HCT116 (cell line): ENCODE results near the gene FOXP1. TPM values are rescaled to one million over a fixed set of nuclear protein-coding genes. Genes with fewer than 3 reads are reported as not detected.

Experiments used
- ATAC-seq: fragments of 200-7000 bp; cut with Tn5 transposase; 2 replicates; pipeline ENCODE4 v1.9.1; 2020; ENCODE audit warnings: mild to moderate bottlenecking, moderate library complexity
- BruUV-seq: library from RNA; stranded (reverse); fragments of 400-500 nt; replicated peaks from 2 replicates; lab custom pipeline; 2021; lab: Mats Ljungman, UMichigan
- CTCF ChIA-PET: fragments of 300-600 bp; sonication (Branson Sonifier 250); formaldehyde crosslinking; loops from one replicate; lab custom pipeline; 2021; ENCODE audit warnings: antibody characterized with exemption; lab: Charles Lee
- POLR2A ChIA-PET: fragments of 300-600, 350-600 bp; sonication (Branson Sonifier 250); formaldehyde crosslinking; loops from one replicate; lab custom pipeline; 2021; ENCODE audit warnings: antibody characterized with exemption; lab: Charles Lee
- RAD21 ChIA-PET, 2 experiments: fragments of 300-600 bp; sonication (Branson Sonifier 250); formaldehyde crosslinking; loops; one replicate each; lab custom pipeline; 2023; ENCODE audit warnings: low total read pairs in 2 of 2; ENCODE audit not compliant: uncharacterized antibody in 2 of 2, unreplicated experiment in 2 of 2, low non-redundant PET in 1 of 2; lab: Charles Lee
- DNase-seq: peaks from one replicate; pipeline ENCODE4 v3.0.0-alpha.2; 2010; ENCODE audit warnings: low read depth, low spot score
- H2AFZ ChIP-seq: fragments of 200-600 bp; shearing (Covaris generic), sonication (generic); 2 replicates; pipeline ENCODE4 v1.6.1; 2017; ENCODE audit warnings: low read depth, mixed run types, mixed read lengths, antibody characterized with exemption, low read length; ENCODE audit not compliant: poor library complexity, severe bottlenecking
- H3K27ac ChIP-seq: 2 replicates; pipeline ENCODE4 v1.5.1; 2012; ENCODE audit warnings: low read depth, low read length
- H3K27me3 ChIP-seq: fragments of 200-600 bp; sonication (generic); 2 replicates; pipeline ENCODE4 v1.6.1; 2016; ENCODE audit warnings: mixed run types, low read length, mixed read lengths; ENCODE audit not compliant: insufficient read depth
- H3K36me3 ChIP-seq, 2 experiments: fragments of 200-500 bp in 1 of 2; fragments of 200-600 bp in 1 of 2; sonication (Bioruptor generic) in 1 of 2; sonication (generic) in 1 of 2; 2 replicates each; pipeline versions ENCODE4 v1.5.1 to v1.6.1; 2014 to 2016; ENCODE audit warnings: low read length in 2 of 2, inconsistent platforms in 1 of 2, mixed read lengths in 1 of 2, mixed run types in 1 of 2; ENCODE audit not compliant: insufficient read depth in 2 of 2, control insufficient read depth in 1 of 2
- H3K4me1 ChIP-seq, 2 experiments: fragments of 200-600 bp in 1 of 2; sonication (generic) in 1 of 2; 2 replicates each; pipeline versions ENCODE4 v1.5.1 to v1.6.1; 2012 to 2017; ENCODE audit warnings: low read length in 2 of 2, inconsistent platforms in 1 of 2, mild to moderate bottlenecking in 1 of 2, mixed read lengths in 1 of 2, mixed run types in 1 of 2, moderate library complexity in 1 of 2; ENCODE audit not compliant: insufficient read depth in 2 of 2, control insufficient read depth in 1 of 2
- H3K4me2 ChIP-seq: fragments of 200-600 bp; sonication (generic); 2 replicates; pipeline ENCODE4 v1.6.1; 2017; ENCODE audit warnings: mixed run types, low read length, mixed read lengths
- H3K4me3 ChIP-seq, 2 experiments: fragments of 200-600 bp in 1 of 2; sonication (generic) in 1 of 2; replicated peaks in 1 of 2; 2 replicates each; pipeline ENCODE4 v1.5.1; 2011 to 2016; ENCODE audit warnings: low read length in 2 of 2, control low read depth in 1 of 2, low read depth in 1 of 2, mild to moderate bottlenecking in 1 of 2, mixed read lengths in 1 of 2, mixed run types in 1 of 2
- H3K79me2 ChIP-seq: fragments of 200-600 bp; sonication (generic); 2 replicates; pipeline ENCODE4 v1.6.1; 2017; ENCODE audit warnings: mild to moderate bottlenecking, mixed run types, low read length, moderate library complexity, mixed read lengths; ENCODE audit not compliant: insufficient read depth
- H3K9ac ChIP-seq: fragments of 200-600 bp; sonication (generic); 2 replicates; pipeline ENCODE4 v1.6.1; 2016; ENCODE audit warnings: low read length, mixed read lengths
- H3K9me2 ChIP-seq: fragments of 200-600 bp; sonication (generic), shearing (Covaris generic); 2 replicates; pipeline ENCODE4 v1.6.1; 2017; ENCODE audit warnings: mixed run types, mild to moderate bottlenecking, moderate library complexity; ENCODE audit not compliant: insufficient read depth
- H3K9me3 ChIP-seq, 2 experiments: fragments of 200-500 bp in 1 of 2; fragments of 200-600 bp in 1 of 2; sonication (Bioruptor generic) in 1 of 2; sonication (generic) in 1 of 2; 2 replicates each; pipeline ENCODE4 v1.6.1; 2014 to 2017; ENCODE audit warnings: low read length in 2 of 2, mixed read lengths in 2 of 2, inconsistent platforms in 1 of 2, low read depth in 1 of 2, mild to moderate bottlenecking in 1 of 2, mixed run types in 1 of 2, moderate library complexity in 1 of 2; ENCODE audit not compliant: control insufficient read depth in 1 of 2, insufficient read depth in 1 of 2
- H4K20me1 ChIP-seq: fragments of 200-600 bp; sonication (generic), shearing (Covaris generic); 2 replicates; pipeline ENCODE4 v1.6.1; 2017; ENCODE audit warnings: mixed run types, mild to moderate bottlenecking, moderate library complexity; ENCODE audit not compliant: insufficient read depth
- CBX3 ChIP-seq: IDR thresholded peaks from 2 replicates; pipeline ENCODE4 v1.6.1; 2012; ENCODE audit warnings: low read depth
- EGR1 ChIP-seq: IDR thresholded peaks from 2 replicates; pipeline ENCODE4 v1.6.1; 2012; ENCODE audit warnings: low read depth
- EZH2phosphoT487 ChIP-seq: fragments of 200-600 bp; IDR thresholded peaks from 2 replicates; pipeline ENCODE4 v1.6.1; 2018; ENCODE audit warnings: antibody characterized with exemption, borderline replicate concordance
- FOSL1 ChIP-seq: IDR thresholded peaks from 2 replicates; pipeline ENCODE4 v1.6.1; 2012; ENCODE audit warnings: low read depth
- POLR2AphosphoS5 ChIP-seq: IDR thresholded peaks from 2 replicates; pipeline ENCODE4 v1.6.1; 2011; ENCODE audit warnings: mild to moderate bottlenecking, low read depth, low read length, moderate library complexity
- RAD21 ChIP-seq: IDR thresholded peaks from 2 replicates; pipeline ENCODE4 v1.6.1; 2012; ENCODE audit warnings: low read depth, mild to moderate bottlenecking
- TCF7L2 ChIP-seq: IDR thresholded peaks from 2 replicates; pipeline ENCODE4 v1.7.0; 2011; ENCODE audit warnings: borderline replicate concordance, inconsistent platforms; ENCODE audit not compliant: insufficient read depth, insufficient read length; ENCODE audit errors: extremely low read depth
- intact Hi-C: fragments of 100-400 bp; cut with micrococcal nuclease; formaldehyde crosslinking; loops from 2 replicates; pipeline ENCODE4 v1.10.0; 2022
- total RNA-seq: library from RNA; stranded (reverse); gene quantifications from one replicate; pipeline ENCODE4 v1.2.1, GENCODE V29; 2021; ENCODE audit not compliant: unreplicated experiment
- TF ChIP-seq, protein P1 (sequence below): IDR thresholded peaks from 2 replicates; pipeline ENCODE4 v1.6.1; 2012; ENCODE audit warnings: low read depth
- TF ChIP-seq, protein P2 (sequence below): IDR thresholded peaks from 2 replicates; pipeline ENCODE4 v1.6.1; 2012

FOXP1 gene
- total RNA-seq, 1 experiment from 2014 or later, result 11.4 TPM

DNA sequence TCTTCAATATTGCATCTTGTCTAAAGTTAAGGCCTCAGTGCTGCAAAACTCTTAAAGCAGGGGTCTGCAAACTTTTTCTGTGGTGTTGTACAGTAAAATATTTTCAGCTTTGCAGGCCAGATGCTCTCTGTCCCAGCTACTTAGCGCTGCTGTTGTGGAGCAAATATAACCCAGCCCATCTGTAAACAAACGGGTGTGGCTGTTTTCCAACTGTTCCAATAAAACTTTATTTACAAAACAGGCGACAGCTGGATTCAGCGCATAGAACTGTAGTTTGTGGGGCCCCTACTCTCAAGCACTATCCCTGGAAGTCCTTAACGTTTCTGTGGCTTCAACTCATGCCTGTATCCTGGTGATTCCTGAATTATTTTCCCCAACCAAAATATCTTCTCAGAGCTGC is 365.0 kb downstream of the FOXP1 start:
- H3K27me3 ChIP-seq, result no peaks in the 10 kb centered on the region
- no peaks in the 10 kb centered on the region for H3K36me3 ChIP-seq
- CTCF ChIA-PET, result no interaction called here
- no peak for DNase-seq
- no peak overlapping the region for H3K9ac ChIP-seq
- no peaks in the 10 kb centered on the region for H3K79me2 ChIP-seq
- no peak overlapping the region for H3K4me3 ChIP-seq
- H2AFZ ChIP-seq, result no peak overlapping the region
- no peaks in the 10 kb centered on the region for H3K9me3 ChIP-seq
- no peak for ATAC-seq
- intact Hi-C loops, result no loop called here
- no peaks in the 10 kb centered on the region for H4K20me1 ChIP-seq
- TF ChIP-seq RAD21 (no peak), CBX3 (no peak), EGR1 (no peak), POLR2AphosphoS5 (no peak), EZH2phosphoT487 (no peak), TCF7L2 (no peak), FOSL1 (no peak)
- TF ChIP-seq, protein P1, sequence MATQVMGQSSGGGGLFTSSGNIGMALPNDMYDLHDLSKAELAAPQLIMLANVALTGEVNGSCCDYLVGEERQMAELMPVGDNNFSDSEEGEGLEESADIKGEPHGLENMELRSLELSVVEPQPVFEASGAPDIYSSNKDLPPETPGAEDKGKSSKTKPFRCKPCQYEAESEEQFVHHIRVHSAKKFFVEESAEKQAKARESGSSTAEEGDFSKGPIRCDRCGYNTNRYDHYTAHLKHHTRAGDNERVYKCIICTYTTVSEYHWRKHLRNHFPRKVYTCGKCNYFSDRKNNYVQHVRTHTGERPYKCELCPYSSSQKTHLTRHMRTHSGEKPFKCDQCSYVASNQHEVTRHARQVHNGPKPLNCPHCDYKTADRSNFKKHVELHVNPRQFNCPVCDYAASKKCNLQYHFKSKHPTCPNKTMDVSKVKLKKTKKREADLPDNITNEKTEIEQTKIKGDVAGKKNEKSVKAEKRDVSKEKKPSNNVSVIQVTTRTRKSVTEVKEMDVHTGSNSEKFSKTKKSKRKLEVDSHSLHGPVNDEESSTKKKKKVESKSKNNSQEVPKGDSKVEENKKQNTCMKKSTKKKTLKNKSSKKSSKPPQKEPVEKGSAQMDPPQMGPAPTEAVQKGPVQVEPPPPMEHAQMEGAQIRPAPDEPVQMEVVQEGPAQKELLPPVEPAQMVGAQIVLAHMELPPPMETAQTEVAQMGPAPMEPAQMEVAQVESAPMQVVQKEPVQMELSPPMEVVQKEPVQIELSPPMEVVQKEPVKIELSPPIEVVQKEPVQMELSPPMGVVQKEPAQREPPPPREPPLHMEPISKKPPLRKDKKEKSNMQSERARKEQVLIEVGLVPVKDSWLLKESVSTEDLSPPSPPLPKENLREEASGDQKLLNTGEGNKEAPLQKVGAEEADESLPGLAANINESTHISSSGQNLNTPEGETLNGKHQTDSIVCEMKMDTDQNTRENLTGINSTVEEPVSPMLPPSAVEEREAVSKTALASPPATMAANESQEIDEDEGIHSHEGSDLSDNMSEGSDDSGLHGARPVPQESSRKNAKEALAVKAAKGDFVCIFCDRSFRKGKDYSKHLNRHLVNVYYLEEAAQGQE, result no peak
- TF ChIP-seq, protein P2, sequence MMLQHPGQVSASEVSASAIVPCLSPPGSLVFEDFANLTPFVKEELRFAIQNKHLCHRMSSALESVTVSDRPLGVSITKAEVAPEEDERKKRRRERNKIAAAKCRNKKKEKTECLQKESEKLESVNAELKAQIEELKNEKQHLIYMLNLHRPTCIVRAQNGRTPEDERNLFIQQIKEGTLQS, result no peak
- POLR2A ChIA-PET, result no interaction called here
- no TSS peak for BruUV-seq
- no peak overlapping the region for H3K27ac ChIP-seq
- H3K4me2 ChIP-seq, result no peak overlapping the region
- no peaks in the 10 kb centered on the region for H3K4me1 ChIP-seq
- H3K9me2 ChIP-seq, result no peaks in the 10 kb centered on the region
- RAD21 ChIA-PET, result no interaction called here
